ENCODE data around the gene DOCK6.

DOCK6 gene

GRCh38 chr19:11232555-11232954 lies 29.8 kb downstream of the DOCK6 start:
- Histone ChIP-seq H3K4me1 (ENCODE audit: control insufficient read depth in 1 of 2, insufficient read depth in 2 of 2, low read length in 2 of 2) (no peaks in the 10 kb centered on the region), H3K27me3 (ENCODE audit: low read depth, low read length) (no peaks in the 10 kb centered on the region), H3K36me3 (ENCODE audit: control insufficient read depth in 1 of 2, insufficient read depth in 2 of 2, low read length in 2 of 2) (peaks cover 10 to 45% of the 10 kb centered on the region in 2 donors), H3K4me3 (ENCODE audit: low read depth in 1 of 2, low read length in 2 of 2) (no peak overlapping the region), H3K27ac (ENCODE audit: low read length) (no peak overlapping the region), H3K9me3 (ENCODE audit: control insufficient read depth in 1 of 2, low read length in 2 of 2) (no peaks in the 10 kb centered on the region)

- Histone ChIP-seq H3K27ac (ENCODE audit: low read length) (no peak overlapping the region), H3K4me1 (ENCODE audit: control insufficient read depth in 1 of 2, insufficient read depth in 2 of 2, low read length in 2 of 2) (no peaks in the 10 kb centered on the region), H3K27me3 (ENCODE audit: low read depth, low read length) (no peaks in the 10 kb centered on the region), H3K36me3 (ENCODE audit: control insufficient read depth in 1 of 2, insufficient read depth in 2 of 2, low read length in 2 of 2) (peaks cover 10 to 49% of the 10 kb centered on the region in 2 donors), H3K4me3 (ENCODE audit: low read depth in 1 of 2, low read length in 2 of 2) (no peak overlapping the region), H3K9me3 (ENCODE audit: control insufficient read depth in 1 of 2, low read length in 2 of 2) (no peaks in the 10 kb centered on the region)
Observed at GRCh38 chr19:11230621-11231386, 31.5 kb downstream of the DOCK6 start.

GRCh38 chr19:11227195-11227886 lies 35.0 kb downstream of the DOCK6 start:
- Histone ChIP-seq H3K36me3 (ENCODE audit: control insufficient read depth in 1 of 2, insufficient read depth in 2 of 2, low read length in 2 of 2) (peaks cover 7 to 39% of the 10 kb centered on the region in 2 donors), H3K4me1 (ENCODE audit: control insufficient read depth in 1 of 2, insufficient read depth in 2 of 2, low read length in 2 of 2) (no peaks in the 10 kb centered on the region), H3K9me3 (ENCODE audit: control insufficient read depth in 1 of 2, low read length in 2 of 2) (no peaks in the 10 kb centered on the region), H3K27me3 (ENCODE audit: low read depth, low read length) (no peaks in the 10 kb centered on the region), H3K27ac (ENCODE audit: low read length) (no peak overlapping the region), H3K4me3 (ENCODE audit: low read depth in 1 of 2, low read length in 2 of 2) (no peak overlapping the region)

GRCh38 chr19:11226716-11227166 lies 35.6 kb downstream of the DOCK6 start:
- Histone ChIP-seq H3K27ac (ENCODE audit: low read length) (no peak overlapping the region), H3K4me1 (ENCODE audit: control insufficient read depth in 1 of 2, insufficient read depth in 2 of 2, low read length in 2 of 2) (no peaks in the 10 kb centered on the region), H3K36me3 (ENCODE audit: control insufficient read depth in 1 of 2, insufficient read depth in 2 of 2, low read length in 2 of 2) (peaks cover 10 to 39% of the 10 kb centered on the region in 2 donors), H3K27me3 (ENCODE audit: low read depth, low read length) (no peaks in the 10 kb centered on the region), H3K9me3 (ENCODE audit: control insufficient read depth in 1 of 2, low read length in 2 of 2) (no peaks in the 10 kb centered on the region), H3K4me3 (ENCODE audit: low read depth in 1 of 2, low read length in 2 of 2) (no peak overlapping the region)

- H3K27me3 ChIP-seq (ENCODE audit: low read depth, low read length), result no peaks in the 10 kb centered on the region
- no peaks in the 10 kb centered on the region for H3K4me1 ChIP-seq (ENCODE audit: control insufficient read depth in 1 of 2, insufficient read depth in 2 of 2, low read length in 2 of 2)
- peaks cover 7 to 9% of the 10 kb centered on the region in 2 donors for H3K9me3 ChIP-seq (ENCODE audit: control insufficient read depth in 1 of 2, low read length in 2 of 2)
- H3K36me3 ChIP-seq (ENCODE audit: control insufficient read depth in 1 of 2, insufficient read depth in 2 of 2, low read length in 2 of 2), result peaks cover 18 to 41% of the 10 kb centered on the region in 2 donors
- no peak overlapping the region for H3K27ac ChIP-seq (ENCODE audit: low read length)
- no peak overlapping the region for H3K4me3 ChIP-seq (ENCODE audit: low read depth in 1 of 2, low read length in 2 of 2)
Observed at GRCh38 chr19:11225815-11226214, 36.5 kb downstream of the DOCK6 start.

GRCh38 chr19:11225172-11225571 lies 37.2 kb downstream of the DOCK6 start:
- H3K4me1 ChIP-seq (ENCODE audit: control insufficient read depth in 1 of 2, insufficient read depth in 2 of 2, low read length in 2 of 2), result no peaks in the 10 kb centered on the region
- no peak overlapping the region for H3K4me3 ChIP-seq (ENCODE audit: low read depth in 1 of 2, low read length in 2 of 2)
- H3K36me3 ChIP-seq (ENCODE audit: control insufficient read depth in 1 of 2, insufficient read depth in 2 of 2, low read length in 2 of 2), result peaks cover 21 to 39% of the 10 kb centered on the region in 2 donors
- no peaks in the 10 kb centered on the region for H3K27me3 ChIP-seq (ENCODE audit: low read depth, low read length)
- no peak overlapping the region for H3K27ac ChIP-seq (ENCODE audit: low read length)
- peaks cover 7 to 9% of the 10 kb centered on the region in 2 donors for H3K9me3 ChIP-seq (ENCODE audit: control insufficient read depth in 1 of 2, low read length in 2 of 2)

GRCh38 chr19:11224429-11224828 lies 37.9 kb downstream of the DOCK6 start:
- no peaks in the 10 kb centered on the region for H3K27me3 ChIP-seq (ENCODE audit: low read depth, low read length)
- H3K36me3 ChIP-seq (ENCODE audit: control insufficient read depth in 1 of 2, insufficient read depth in 2 of 2, low read length in 2 of 2), result peaks cover 22 to 43% of the 10 kb centered on the region in 2 donors
- H3K9me3 ChIP-seq (ENCODE audit: control insufficient read depth in 1 of 2, low read length in 2 of 2), result peaks cover 7 to 9% of the 10 kb centered on the region in 2 donors
- no peak overlapping the region for H3K27ac ChIP-seq (ENCODE audit: low read length)
- H3K4me1 ChIP-seq (ENCODE audit: control insufficient read depth in 1 of 2, insufficient read depth in 2 of 2, low read length in 2 of 2), result no peaks in the 10 kb centered on the region
- no peak overlapping the region for H3K4me3 ChIP-seq (ENCODE audit: low read depth in 1 of 2, low read length in 2 of 2)

- Histone ChIP-seq H3K9me3 (ENCODE audit: control insufficient read depth in 1 of 2, low read length in 2 of 2) (peaks cover 7 to 9% of the 10 kb centered on the region in 2 donors), H3K4me1 (ENCODE audit: control insufficient read depth in 1 of 2, insufficient read depth in 2 of 2, low read length in 2 of 2) (no peaks in the 10 kb centered on the region), H3K36me3 (ENCODE audit: control insufficient read depth in 1 of 2, insufficient read depth in 2 of 2, low read length in 2 of 2) (peaks cover 22 to 43% of the 10 kb centered on the region in 2 donors), H3K4me3 (ENCODE audit: low read depth in 1 of 2, low read length in 2 of 2) (no peak overlapping the region), H3K27ac (ENCODE audit: low read length) (no peak overlapping the region), H3K27me3 (ENCODE audit: low read depth, low read length) (no peaks in the 10 kb centered on the region)
Observed at GRCh38 chr19:11223200-11223599, 39.1 kb downstream of the DOCK6 start.

- Histone ChIP-seq H3K27me3 (ENCODE audit: low read depth, low read length) (no peaks in the 10 kb centered on the region), H3K4me1 (ENCODE audit: control insufficient read depth in 1 of 2, insufficient read depth in 2 of 2, low read length in 2 of 2) (no peaks in the 10 kb centered on the region), H3K9me3 (ENCODE audit: control insufficient read depth in 1 of 2, low read length in 2 of 2) (peaks cover 7 to 9% of the 10 kb centered on the region in 2 donors), H3K27ac (ENCODE audit: low read length) (no peak overlapping the region), H3K36me3 (ENCODE audit: control insufficient read depth in 1 of 2, insufficient read depth in 2 of 2, low read length in 2 of 2) (peaks cover 22 to 43% of the 10 kb centered on the region in 2 donors), H3K4me3 (ENCODE audit: low read depth in 1 of 2, low read length in 2 of 2) (no peak overlapping the region)
Observed at GRCh38 chr19:11221082-11221598, 41.2 kb downstream of the DOCK6 start.

GRCh38 chr19:11214387-11214786 lies 47.9 kb downstream of the DOCK6 start:
- H3K4me3 ChIP-seq (ENCODE audit: low read depth in 1 of 2, low read length in 2 of 2), result no peak overlapping the region
- no peaks in the 10 kb centered on the region for H3K4me1 ChIP-seq (ENCODE audit: control insufficient read depth in 1 of 2, insufficient read depth in 2 of 2, low read length in 2 of 2)
- no peak overlapping the region for H3K27ac ChIP-seq (ENCODE audit: low read length)
- H3K36me3 ChIP-seq (ENCODE audit: control insufficient read depth in 1 of 2, insufficient read depth in 2 of 2, low read length in 2 of 2), result peaks cover 5 to 53% of the 10 kb centered on the region in 2 donors
- H3K27me3 ChIP-seq (ENCODE audit: low read depth, low read length), result no peaks in the 10 kb centered on the region
- no peaks in the 10 kb centered on the region for H3K9me3 ChIP-seq (ENCODE audit: control insufficient read depth in 1 of 2, low read length in 2 of 2)

- no peak overlapping the region for H3K27ac ChIP-seq (ENCODE audit: low read length)
- H3K9me3 ChIP-seq (ENCODE audit: control insufficient read depth in 1 of 2, low read length in 2 of 2), result no peaks in the 10 kb centered on the region
- H3K4me3 ChIP-seq (ENCODE audit: low read depth in 1 of 2, low read length in 2 of 2), result no peak overlapping the region
- peaks cover 0 to 1% of the 10 kb centered on the region in 2 donors for H3K4me1 ChIP-seq (ENCODE audit: control insufficient read depth in 1 of 2, insufficient read depth in 2 of 2, low read length in 2 of 2)
- peaks cover 4 to 47% of the 10 kb centered on the region in 2 donors for H3K36me3 ChIP-seq (ENCODE audit: control insufficient read depth in 1 of 2, insufficient read depth in 2 of 2, low read length in 2 of 2)
- H3K27me3 ChIP-seq (ENCODE audit: low read depth, low read length), result no peaks in the 10 kb centered on the region
Observed at GRCh38 chr19:11210656-11210928, 51.7 kb downstream of the DOCK6 start.
